GM19372 (cell line): ENCODE measurements around the gene PTS.
A peak's percentile ranks its signal among the peaks of the same experiment; 100 is the strongest.
"Not testable (repeated sequence)": the region's sequence is repeated elsewhere in the genome, so short reads cannot be mapped to it uniquely, and the experiment has no call there.

Experiments
- ATAC-seq: cut with Tn5 transposase; IDR thresholded peaks from one replicate; pipeline ENCODE4 v1.9.1; 2021; ENCODE audit warnings: mild to moderate bottlenecking, low read depth, moderate library complexity; ENCODE audit not compliant: unreplicated experiment

Gene PTS

GRCh38 chr11:112226062-112226830, at the start of gene PTS:
Gene PTS, plus strand, starts transcription at chr11:112226428. Its CDS starts 16 bp downstream, at chr11:112226444.
- ATAC-seq, result peak; percentile 91

- ATAC-seq, result no peak
Observed at GRCh38 chr11:112177589-112177988, 48.6 kb upstream of the PTS start.

- ATAC-seq, result no peak
Observed at GRCh38 chr11:112178428-112178827, 47.8 kb upstream of the PTS start.

GRCh38 chr11:112178936-112179335, 47.3 kb upstream of the PTS start:
- ATAC-seq, result no peak

- no peak for ATAC-seq
Observed at GRCh38 chr11:112179601-112180000, 46.6 kb upstream of the PTS start.

GRCh38 chr11:112182867-112183266, 43.4 kb upstream of the PTS start:
- no peak for ATAC-seq

GRCh38 chr11:112185883-112186282, 40.3 kb upstream of the PTS start:
- ATAC-seq, result no peak

- ATAC-seq, result no peak
Observed at GRCh38 chr11:112186304-112186703, 39.9 kb upstream of the PTS start.

- not testable (repeated sequence) for ATAC-seq
Observed at GRCh38 chr11:112195113-112195512, 31.1 kb upstream of the PTS start.

GRCh38 chr11:112195951-112196351, 30.3 kb upstream of the PTS start:
- no peak for ATAC-seq

GRCh38 chr11:112196519-112197087, 29.6 kb upstream of the PTS start:
- ATAC-seq, result no peak

- ATAC-seq, result not testable (repeated sequence)
Observed at GRCh38 chr11:112199101-112199500, 27.1 kb upstream of the PTS start.

GRCh38 chr11:112200252-112200651, 26.0 kb upstream of the PTS start:
- no peak for ATAC-seq

GRCh38 chr11:112206071-112206470, 20.2 kb upstream of the PTS start:
- no peak for ATAC-seq

GRCh38 chr11:112210890-112211289, 15.3 kb upstream of the PTS start:
- no peak for ATAC-seq

- no peak for ATAC-seq
Observed at GRCh38 chr11:112211536-112211935, 14.7 kb upstream of the PTS start.

- ATAC-seq, result no peak
Observed at GRCh38 chr11:112212290-112212689, 13.9 kb upstream of the PTS start.

GRCh38 chr11:112212710-112213109, 13.5 kb upstream of the PTS start:
- ATAC-seq, result no peak

- ATAC-seq, result no peak
Observed at GRCh38 chr11:112213753-112214152, 12.5 kb upstream of the PTS start.

GRCh38 chr11:112215621-112216020, 10.6 kb upstream of the PTS start:
- no peak for ATAC-seq

- ATAC-seq, result no peak
Observed at GRCh38 chr11:112216561-112217105, 9.6 kb upstream of the PTS start.
